HepG2 (cell line): Measurements from ENCODE around the gene PSD4. TPM values are rescaled to one million over a fixed set of nuclear protein-coding genes. Genes with fewer than 3 reads are reported as not detected.

ENCODE experiments used
- ARID5B ChIP-seq: IDR thresholded peaks from 2 replicates; pipeline ENCODE4 v1.4.0; 2020; ENCODE audit warnings: mild to moderate bottlenecking, missing genetic modification reagents
- ATRX ChIP-seq: sonication (generic); formaldehyde crosslinking; IDR thresholded peaks from 2 replicates; pipeline ENCODE4 v1.4.0; 2020; ENCODE audit warnings: missing genetic modification reagents, borderline replicate concordance
- BRF2 ChIP-seq: sonication (generic); formaldehyde crosslinking; IDR thresholded peaks from 2 replicates; pipeline ENCODE4 v1.8.1; 2022; ENCODE audit warnings: mild to moderate bottlenecking, missing genetic modification reagents
- DR1 ChIP-seq: sonication (generic); formaldehyde crosslinking; IDR thresholded peaks from 2 replicates; pipeline ENCODE4 v1.8.0; 2021; ENCODE audit warnings: mild to moderate bottlenecking, missing genetic modification reagents, inconsistent platforms
- FOXA3 ChIP-seq: IDR thresholded peaks from 2 replicates; pipeline ENCODE4 v1.6.1; 2016; ENCODE audit warnings: missing genetic modification reagents, missing compliant biosample characterization
- HNF1B ChIP-seq: sonication (generic); formaldehyde crosslinking; IDR thresholded peaks from 2 replicates; pipeline ENCODE4 v1.5.1; 2020; ENCODE audit warnings: mild to moderate bottlenecking, moderate library complexity, missing genetic modification reagents
- MEIS1 ChIP-seq: sonication (generic); formaldehyde crosslinking; IDR thresholded peaks from 2 replicates; pipeline ENCODE4 v1.9.0; 2021; ENCODE audit warnings: mild to moderate bottlenecking, missing genetic modification reagents, moderate library complexity, borderline replicate concordance
- PAWR ChIP-seq: sonication (generic); formaldehyde crosslinking; IDR thresholded peaks from 2 replicates; pipeline ENCODE4 v1.4.0; 2020; ENCODE audit warnings: missing genetic modification reagents, mild to moderate bottlenecking, borderline replicate concordance
- SIX4 ChIP-seq: sonication (generic); formaldehyde crosslinking; IDR thresholded peaks from 2 replicates; pipeline ENCODE4 v1.4.0; 2020; ENCODE audit warnings: missing genetic modification reagents
- STAT6 ChIP-seq: sonication (generic); formaldehyde crosslinking; IDR thresholded peaks from 2 replicates; pipeline ENCODE4 v1.4.0; 2020; ENCODE audit warnings: missing genetic modification reagents, mild to moderate bottlenecking, borderline replicate concordance
- ZNF362 ChIP-seq: sonication (generic); formaldehyde crosslinking; IDR thresholded peaks from 2 replicates; pipeline ENCODE4 v1.4.0; 2020; ENCODE audit warnings: missing genetic modification reagents, mild to moderate bottlenecking, borderline replicate concordance
- ZNF691 ChIP-seq: sonication (generic); formaldehyde crosslinking; IDR thresholded peaks from 2 replicates; pipeline ENCODE4 v1.4.0; 2020; ENCODE audit warnings: missing genetic modification reagents, low read depth, mild to moderate bottlenecking, borderline replicate concordance
- ZNF776 ChIP-seq: sonication (generic); formaldehyde crosslinking; IDR thresholded peaks from 2 replicates; pipeline ENCODE4 v1.4.0; 2020; ENCODE audit warnings: mild to moderate bottlenecking, missing genetic modification reagents
- polyA plus RNA-seq, 8 experiments: library from polyadenylated mRNA; depleted of rRNA in 3 of 8; stranded (reverse) in 7 of 8; unstranded in 1 of 8; fragments of >200 nt; fragmentation: Illumina TruSeq in 4 of 8; extraction: Trizol in 4 of 8; gene quantifications; 2 replicates each; pipeline versions ENCODE4 v1.2.1 to v1.2.3, GENCODE V29; 2011 to 2016; ENCODE audit warnings: low read depth in 4 of 8, missing spikeins in 1 of 8, mixed read lengths in 1 of 8; ENCODE audit not compliant: insufficient read depth in 1 of 8
- total RNA-seq, 5 experiments: library from RNA; depleted of rRNA; stranded (reverse); fragments of >200 nt; fragmentation: Illumina TruSeq; extraction: Trizol; gene quantifications; 2 replicates each; pipeline ENCODE4 v1.2.3, GENCODE V29; 2016; ENCODE audit warnings: low read depth in 1 of 5

PSD4 gene
- total and polyA plus RNA-seq, 2 of the 13 experiments (the other 11 are each of a cell fraction or from before 2014, with no cell fraction given) = 5.8 to 9.4 TPM

- peak; percentile 54; the same call in 1 of the 2 replicates for TF ChIP-seq ARID5B
- no peak for TF ChIP-seq STAT6 (CRISPR knock-in tag)
- TF ChIP-seq DR1 (CRISPR knock-in tag) = no peak
- TF ChIP-seq PAWR (CRISPR knock-in tag) = no peak
- no peak for TF ChIP-seq SIX4 (CRISPR knock-in tag)
- no peak for TF ChIP-seq ATRX
- TF ChIP-seq FOXA3 (CRISPR knock-in tag) = no peak; the same call in 1 of the 2 replicates
- no peak for TF ChIP-seq ZNF691 (CRISPR knock-in tag)
- no peak for TF ChIP-seq MEIS1 (CRISPR knock-in tag)
- no peak for TF ChIP-seq HNF1B (CRISPR knock-in tag)
- TF ChIP-seq ZNF362 (CRISPR knock-in tag) = no peak
- TF ChIP-seq ZNF776 (CRISPR knock-in tag) = no peak
- no peak for TF ChIP-seq BRF2 (CRISPR knock-in tag)
These were observed 71.5 kb downstream of the PSD4 start (continued) for GRCh38 chr2:113245276-113245711.
